ENCODE data around the gene ZSCAN30. TPM values are rescaled to one million over a fixed set of nuclear protein-coding genes. Genes with fewer than 3 reads are reported as not detected.
"Not testable (repeated sequence)": the region's sequence is repeated elsewhere in the genome, so short reads cannot be mapped to it uniquely, and the experiment has no call there.

Gene ZSCAN30
- polyA plus RNA-seq, 6 donors from 2014 or later, result 4.5 to 11.3 (median 8.9) TPM

DNA sequence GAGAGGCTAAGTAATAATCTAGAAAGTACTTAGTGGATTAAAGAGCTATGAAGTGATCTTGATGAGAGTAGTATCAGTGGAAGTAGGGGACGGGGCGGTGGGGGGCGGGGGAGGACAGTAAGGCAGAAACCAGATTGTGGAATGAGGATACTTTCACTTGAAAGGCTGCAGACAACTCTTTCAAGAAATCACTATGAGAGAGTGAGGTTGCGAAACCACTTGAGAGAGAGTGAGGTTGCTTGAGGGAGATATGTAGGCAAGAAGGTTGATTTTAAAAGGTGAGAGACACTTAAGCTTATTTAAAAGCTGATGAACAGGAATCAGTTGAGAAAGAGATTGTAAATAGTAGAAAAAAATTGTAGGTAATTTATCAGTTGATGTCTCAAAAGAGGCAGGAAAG is 45.4 kb downstream of the ZSCAN30 start:
- Mint-ChIP-seq H3K27me3 (no peaks in the 10 kb centered on the region), H3K4me3 (peak overlapping the region in 2 of 8 donors; percentile 37 to 98), H3K27ac (peak overlapping the region in 4 of 6 donors; percentile 11 to 85 (median 48)), H3K4me1 (peaks cover 39 to 61% (median 61%) of the 10 kb centered on the region in 3 donors), H3K9me3 (peaks cover 25 to 44% (median 39%) of the 10 kb centered on the region in 7 donors), H3K36me3 (peaks cover 43 to 57% of the 10 kb centered on the region in 2 donors)
- DNase-seq, result no peak
- no peak for ATAC-seq (ENCODE audit: low read depth in 2 of 2)

DNA sequence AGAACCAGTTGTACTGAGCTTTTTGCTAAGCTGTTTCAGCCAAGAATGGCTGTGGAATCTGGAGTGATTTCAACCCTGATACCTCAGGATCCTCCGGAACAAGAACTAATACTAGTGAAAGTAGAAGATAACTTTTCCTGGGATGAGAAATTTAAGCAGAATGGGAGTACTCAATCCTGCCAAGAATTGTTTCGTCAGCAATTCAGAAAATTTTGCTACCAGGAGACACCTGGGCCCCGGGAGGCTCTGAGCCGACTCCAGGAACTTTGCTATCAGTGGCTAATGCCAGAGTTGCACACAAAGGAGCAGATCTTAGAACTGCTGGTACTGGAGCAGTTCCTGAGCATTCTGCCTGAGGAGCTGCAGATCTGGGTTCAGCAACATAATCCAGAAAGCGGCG is 47.6 kb downstream of the ZSCAN30 start:
- ATAC-seq (ENCODE audit: low read depth in 2 of 2) (no peak), DNase-seq (no peak)
- H3K4me1 Mint-ChIP-seq, result peaks cover 32 to 49% (median 45%) of the 10 kb centered on the region in 3 donors
- peaks cover 20 to 38% (median 31%) of the 10 kb centered on the region in 7 donors for H3K9me3 Mint-ChIP-seq
- peak overlapping the region in 3 of 8 donors; percentile 37 to 98 (median 98) for H3K4me3 Mint-ChIP-seq
- H3K27me3 Mint-ChIP-seq, result no peaks in the 10 kb centered on the region
- H3K36me3 Mint-ChIP-seq, result peaks cover 37 to 49% of the 10 kb centered on the region in 2 donors
- H3K27ac Mint-ChIP-seq, result peak overlapping the region in 3 of 6 donors; percentile 63 to 99 (median 91)

DNA sequence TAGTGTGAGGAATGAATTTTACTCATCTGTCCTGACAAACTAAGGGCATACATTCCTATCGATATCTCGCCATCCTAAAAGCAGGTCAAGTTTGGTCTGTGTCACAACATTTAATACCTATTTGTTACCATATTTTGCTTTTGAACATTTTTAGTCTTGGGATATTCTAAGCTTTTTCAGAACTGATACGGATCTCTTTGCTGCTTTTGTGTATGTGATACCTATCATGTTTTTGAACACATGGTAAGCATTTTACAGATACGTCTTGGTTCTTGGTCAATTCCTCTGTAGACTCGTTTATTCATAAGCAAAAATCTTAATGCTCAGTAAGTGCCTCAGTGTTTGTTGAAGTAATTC is 48.6 kb downstream of the ZSCAN30 start:
- peak overlapping the region; percentile 96 to 99 (median 98) for H3K4me3 Mint-ChIP-seq
- peaks cover 33 to 42% of the 10 kb centered on the region in 2 donors for H3K36me3 Mint-ChIP-seq
- peaks cover 13 to 29% (median 26%) of the 10 kb centered on the region in 7 donors for H3K9me3 Mint-ChIP-seq
- peak; percentile 20 for DNase-seq
- ATAC-seq (ENCODE audit: low read depth in 2 of 2), result no peak
- peak overlapping the region; percentile 99 to 100 (median 100) for H3K27ac Mint-ChIP-seq
- H3K27me3 Mint-ChIP-seq, result no peaks in the 10 kb centered on the region
- H3K4me1 Mint-ChIP-seq, result peaks cover 26 to 40% (median 35%) of the 10 kb centered on the region in 3 donors

DNA sequence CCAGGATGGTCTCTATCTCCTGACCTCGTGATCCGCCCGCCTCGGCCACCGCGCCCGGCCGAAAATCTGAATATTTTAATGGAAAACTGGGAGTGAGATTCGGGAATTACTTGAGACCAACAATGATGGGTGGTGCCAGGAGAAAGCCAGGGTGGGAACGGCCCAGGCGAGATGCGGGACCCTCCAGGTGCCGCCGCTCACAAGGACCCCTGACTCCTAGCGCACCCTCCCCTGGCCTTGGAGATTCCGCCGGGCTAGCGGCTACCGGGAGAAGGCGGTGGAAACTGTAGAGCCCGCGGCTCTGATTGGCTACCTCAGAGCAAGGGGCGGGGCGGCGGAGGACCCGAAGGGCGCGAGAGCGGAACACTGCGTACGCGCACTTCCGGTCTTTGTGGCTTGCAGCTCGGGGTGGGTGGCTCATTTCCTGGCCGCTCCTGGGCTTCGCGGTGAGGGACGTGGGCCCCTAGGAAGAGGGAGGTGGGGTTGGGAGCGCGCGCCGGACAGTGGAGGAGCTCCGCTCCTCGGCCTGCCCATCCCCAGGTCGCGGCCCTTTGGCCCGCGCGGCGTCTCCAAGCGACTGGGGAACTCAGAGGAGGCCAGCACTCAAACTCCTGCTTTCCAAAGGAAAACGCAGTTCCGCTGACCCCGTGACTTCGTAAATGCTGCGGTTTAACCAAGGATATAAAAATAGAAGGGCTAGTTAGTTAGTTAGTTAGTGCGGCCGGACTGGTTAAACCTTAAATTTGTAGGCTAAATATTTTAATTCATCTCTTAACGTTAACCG is 49.2 kb downstream of the ZSCAN30 start, which contains the start of gene ZNF397:
TSS of gene ZNF397 (plus strand) at position 371 of the 784 bp plus-strand sequence. CDS start 1,437 bp downstream, outside the sequence.
- peak; percentile 95 to 96 for ATAC-seq (ENCODE audit: low read depth in 2 of 2)
- peaks cover 11 to 23% (median 21%) of the 10 kb centered on the region in 7 donors for H3K9me3 Mint-ChIP-seq
- peak within 1 kb of the TSS; percentile 99 to 100 (median 100) for H3K27ac Mint-ChIP-seq
- DNase-seq, result peak; percentile 93
- H3K27me3 Mint-ChIP-seq, result no peaks in the 10 kb centered on the region
- H3K4me1 Mint-ChIP-seq, result peaks cover 25 to 34% (median 33%) of the 10 kb centered on the region in 3 donors
- peak within 1 kb of the TSS; percentile 96 to 99 (median 98) for H3K4me3 Mint-ChIP-seq
- H3K36me3 Mint-ChIP-seq, result peaks cover 28 to 36% of the 10 kb centered on the region in 2 donors

DNA sequence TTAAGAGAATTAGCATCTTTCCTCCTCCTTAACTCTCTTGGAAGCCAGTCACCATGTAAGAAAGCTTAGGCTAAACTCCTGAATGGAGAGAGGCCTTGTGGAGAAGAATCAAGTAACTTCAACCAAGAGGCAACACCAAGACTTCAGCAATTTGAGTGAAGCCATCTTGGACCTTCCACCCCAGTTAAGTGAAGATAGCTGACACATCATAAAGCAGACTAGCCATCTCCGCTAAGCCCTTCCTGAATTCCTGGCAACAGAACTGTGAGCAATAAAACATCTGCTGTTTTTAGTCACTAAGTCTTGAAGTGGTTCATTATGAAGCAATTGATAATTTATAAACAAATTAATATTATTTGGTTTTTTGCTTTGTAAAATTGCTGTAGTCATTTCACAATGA is 50.7 kb downstream of the ZSCAN30 start:
- Mint-ChIP-seq H3K27ac (peak overlapping the region in 2 of 6 donors; percentile 16 to 40), H3K36me3 (peaks cover 12 to 20% of the 10 kb centered on the region in 2 donors), H3K9me3 (peaks cover 2 to 8% (median 6%) of the 10 kb centered on the region in 7 donors), H3K27me3 (no peaks in the 10 kb centered on the region), H3K4me3 (peak overlapping the region in 2 of 8 donors; percentile 59 to 83), H3K4me1 (peaks cover 16 to 32% (median 24%) of the 10 kb centered on the region in 3 donors)
- ATAC-seq (ENCODE audit: low read depth in 2 of 2) (no peak), DNase-seq (no peak)

GRCh38 chr18:35236571-35237363 is 53.3 kb downstream of the ZSCAN30 start:
- Mint-ChIP-seq H3K4me1 (peaks cover 2 to 12% (median 5%) of the 10 kb centered on the region in 3 donors), H3K4me3 (no peak overlapping the region), H3K9me3 (no peaks in the 10 kb centered on the region), H3K27ac (no peak overlapping the region), H3K27me3 (no peaks in the 10 kb centered on the region), H3K36me3 (no peaks in the 10 kb centered on the region)
- ATAC-seq (ENCODE audit: low read depth in 2 of 2) (no peak), DNase-seq (no peak)

- Mint-ChIP-seq H3K4me1 (peaks cover 3 to 5% (median 3%) of the 10 kb centered on the region in 3 donors), H3K9me3 (no peaks in the 10 kb centered on the region), H3K4me3 (peak overlapping the region in 4 of 8 donors; percentile 44 to 63 (median 54)), H3K27me3 (no peaks in the 10 kb centered on the region), H3K36me3 (no peaks in the 10 kb centered on the region), H3K27ac (no peak overlapping the region)
- peak; percentile 73 for DNase-seq
- ATAC-seq (ENCODE audit: low read depth in 2 of 2), result peak; percentile 92 to 99
These were observed 59.0 kb downstream of the ZSCAN30 start for GRCh38 chr18:35231052-35231451.

GRCh38 chr18:35227254-35227653 is 62.8 kb downstream of the ZSCAN30 start:
- H3K27me3 Mint-ChIP-seq, result no peaks in the 10 kb centered on the region
- H3K9me3 Mint-ChIP-seq, result no peaks in the 10 kb centered on the region
- H3K4me3 Mint-ChIP-seq, result no peak overlapping the region
- H3K27ac Mint-ChIP-seq, result no peak overlapping the region
- ATAC-seq (ENCODE audit: low read depth in 2 of 2), result no peak
- DNase-seq, result no peak
- no peaks in the 10 kb centered on the region for H3K36me3 Mint-ChIP-seq
- H3K4me1 Mint-ChIP-seq, result peaks cover 3 to 5% (median 3%) of the 10 kb centered on the region in 3 donors

DNA sequence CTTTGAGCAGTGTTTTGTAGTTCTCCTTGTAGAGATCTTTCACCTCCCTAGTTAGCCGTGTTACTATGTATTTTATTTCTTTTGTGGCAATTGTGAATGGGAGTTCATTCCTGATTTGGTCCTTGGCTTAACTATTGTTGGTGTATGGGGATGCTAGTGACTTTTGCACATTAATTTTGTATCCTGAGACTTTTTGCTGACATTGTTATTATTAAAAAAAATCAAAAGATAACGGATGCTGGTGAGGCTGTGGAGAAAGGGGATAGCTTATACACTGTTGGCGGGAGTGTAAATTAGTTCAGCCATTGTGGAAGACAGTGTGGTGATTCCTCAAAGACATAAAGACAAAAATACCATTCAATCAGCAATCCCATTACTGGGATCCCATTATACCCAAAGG is 66.2 kb downstream of the ZSCAN30 start:
- Mint-ChIP-seq H3K36me3 (no peaks in the 10 kb centered on the region), H3K27ac (no peak overlapping the region), H3K4me3 (no peak overlapping the region), H3K9me3 (no peaks in the 10 kb centered on the region), H3K27me3 (no peaks in the 10 kb centered on the region), H3K4me1 (no peaks in the 10 kb centered on the region)
- no peak for ATAC-seq (ENCODE audit: low read depth in 2 of 2)
- DNase-seq, result no peak

DNA sequence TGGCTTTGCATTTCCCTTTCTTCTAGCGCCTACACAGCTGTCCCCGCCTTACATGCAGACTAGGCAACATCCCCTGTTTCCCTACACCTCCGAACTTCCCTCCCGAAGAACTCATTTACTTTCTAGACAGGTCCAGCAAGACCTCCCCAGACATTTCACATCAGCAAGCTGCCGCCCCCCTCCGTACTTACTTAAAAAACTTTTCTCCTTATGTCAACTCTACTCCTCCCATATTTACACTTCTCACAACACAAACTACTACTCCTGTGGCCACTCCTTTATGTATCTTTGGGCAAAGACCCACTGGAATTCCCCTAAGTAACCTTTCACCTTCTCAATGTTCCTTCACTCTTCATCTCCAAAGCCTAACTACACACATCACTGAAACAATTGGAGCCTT is 69.6 kb downstream of the ZSCAN30 start:
- Mint-ChIP-seq H3K36me3 (no peaks in the 10 kb centered on the region), H3K4me1 (no peaks in the 10 kb centered on the region), H3K27ac (no peak overlapping the region), H3K27me3 (no peaks in the 10 kb centered on the region), H3K9me3 (no peaks in the 10 kb centered on the region), H3K4me3 (no peak overlapping the region)
- DNase-seq (no peak), ATAC-seq (ENCODE audit: low read depth in 2 of 2) (no peak)

DNA sequence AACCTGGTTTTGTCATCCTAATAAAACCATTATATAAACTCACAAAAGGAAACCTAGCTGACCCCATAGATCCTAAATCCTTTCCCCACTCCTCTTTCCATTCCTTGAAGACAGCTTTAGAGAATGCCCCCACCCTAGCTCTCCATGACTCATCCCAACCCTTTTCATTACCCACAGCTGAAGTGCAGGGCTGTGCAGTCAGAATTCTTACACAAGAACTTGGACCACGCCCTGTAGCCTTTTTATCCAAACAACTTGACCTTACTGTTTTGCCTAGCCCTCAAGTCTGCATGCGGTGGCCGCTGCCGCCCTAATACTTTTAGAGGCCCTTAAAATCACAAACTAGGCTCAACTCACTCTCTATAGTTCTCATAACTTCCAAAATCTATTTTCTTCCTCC is 70.7 kb downstream of the ZSCAN30 start:
- DNase-seq; H3K27me3 Mint-ChIP-seq; H3K9me3 Mint-ChIP-seq; H3K4me3 Mint-ChIP-seq; H3K27ac Mint-ChIP-seq; H3K4me1 Mint-ChIP-seq; ATAC-seq (ENCODE audit: low read depth in 2 of 2); H3K36me3 Mint-ChIP-seq: not testable (repeated sequence)

DNA sequence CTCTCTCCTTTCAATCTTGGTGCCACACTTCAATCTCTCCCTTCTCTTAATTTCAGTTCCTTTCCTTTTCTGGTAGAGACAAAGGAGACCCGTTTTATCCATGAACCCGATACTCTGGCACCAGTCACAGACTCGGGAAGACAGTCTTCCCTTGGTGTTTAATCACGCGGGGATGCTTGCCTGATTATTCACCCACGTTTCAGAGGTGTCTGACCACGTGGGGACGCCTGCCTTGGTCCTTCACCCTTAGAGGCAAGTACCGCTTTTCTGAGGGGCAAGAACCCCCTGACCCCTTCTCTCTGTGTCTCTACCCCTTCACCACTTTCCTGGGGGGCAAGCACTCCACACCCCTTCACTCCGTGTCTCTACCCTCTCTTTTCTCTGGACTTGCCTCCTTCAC is 73.4 kb downstream of the ZSCAN30 start:
- not testable (repeated sequence) for DNase-seq; H3K4me1 Mint-ChIP-seq; H3K27ac Mint-ChIP-seq; H3K9me3 Mint-ChIP-seq; H3K4me3 Mint-ChIP-seq; ATAC-seq (ENCODE audit: low read depth in 2 of 2); H3K27me3 Mint-ChIP-seq; H3K36me3 Mint-ChIP-seq

GRCh38 chr18:35215026-35215425 is 75.0 kb downstream of the ZSCAN30 start:
- DNase-seq (no peak), ATAC-seq (ENCODE audit: low read depth in 2 of 2) (no peak)
- no peak overlapping the region for H3K27ac Mint-ChIP-seq
- no peaks in the 10 kb centered on the region for H3K27me3 Mint-ChIP-seq
- no peak overlapping the region for H3K4me3 Mint-ChIP-seq
- no peaks in the 10 kb centered on the region for H3K4me1 Mint-ChIP-seq
- H3K36me3 Mint-ChIP-seq, result no peaks in the 10 kb centered on the region
- H3K9me3 Mint-ChIP-seq, result peaks cover 0 to 2% (median 0%) of the 10 kb centered on the region in 7 donors
